CD4-positive, alpha-beta T cell treated with Interleukin-15 for 4 hours (primary cell): ENCODE measurements around the gene DCAF16.
"Not testable (repeated sequence)": the region's sequence is repeated elsewhere in the genome, so short reads cannot be mapped to it uniquely, and the experiment has no call there.

ENCODE experiments used
- DNase-seq: peaks from one replicate; pipeline ENCODE4 v3.0.0-alpha.2; 2020; ENCODE audit warnings: low spot score

DCAF16 gene

GRCh38 chr4:17810260-17811077, at the start of gene DCAF16, which contains the start of gene NCAPG:
TSS of gene DCAF16 (minus strand) at chr4:17810757. CDS start at chr4:17804141, 6,616 bp downstream.
TSS of gene NCAPG (plus strand) at chr4:17810979. CDS start at chr4:17811078, 99 bp downstream.
- DNase-seq = peak; percentile 99

DNA sequence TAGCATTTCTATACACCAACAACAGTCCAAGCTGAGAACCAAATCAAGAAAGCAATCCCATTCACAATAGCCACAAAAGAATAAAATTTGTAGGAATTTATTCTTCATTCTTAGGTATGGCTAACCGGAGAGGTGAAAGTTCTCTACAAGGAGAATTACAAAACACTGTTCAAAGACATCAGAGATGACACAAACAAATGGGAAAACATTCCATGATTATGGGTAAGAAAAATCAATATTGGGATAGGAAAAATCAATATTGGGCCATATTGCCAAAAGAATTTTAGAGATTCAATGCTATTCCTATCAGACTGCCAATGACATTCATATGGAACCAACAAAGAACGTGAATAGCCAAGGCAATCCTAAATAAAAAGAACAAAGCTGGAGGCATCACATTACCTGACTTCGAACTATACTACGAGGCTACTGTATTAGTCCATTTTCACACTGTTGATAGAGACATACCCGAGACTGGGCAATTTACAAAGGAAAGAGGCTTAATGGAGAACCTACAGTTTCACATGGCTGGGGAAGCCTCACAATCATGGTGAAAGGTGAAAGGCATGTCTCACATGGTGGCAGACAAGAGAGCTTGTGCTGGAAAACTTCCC, 49.3 kb upstream of the DCAF16 start:
- no peak for DNase-seq

DNA sequence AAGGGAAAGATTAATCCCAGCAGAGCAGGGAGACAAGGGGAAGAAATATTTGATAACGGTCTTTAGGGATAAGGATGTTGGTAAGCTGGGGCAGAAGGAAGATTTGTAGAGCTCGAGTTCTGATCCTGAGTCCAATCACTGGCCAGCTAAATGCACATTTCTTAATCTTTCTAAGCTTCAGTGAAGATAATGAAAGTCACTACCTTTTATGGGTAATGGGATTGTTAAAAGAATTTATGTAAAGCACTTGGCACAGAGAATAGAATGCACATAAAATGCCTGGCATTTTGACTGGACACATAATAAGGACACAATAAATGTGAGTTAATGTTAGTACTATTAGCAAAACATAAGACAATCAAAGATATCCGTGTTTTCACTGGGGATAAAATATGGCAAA, 43.5 kb upstream of the DCAF16 start:
- no peak for DNase-seq

DNA sequence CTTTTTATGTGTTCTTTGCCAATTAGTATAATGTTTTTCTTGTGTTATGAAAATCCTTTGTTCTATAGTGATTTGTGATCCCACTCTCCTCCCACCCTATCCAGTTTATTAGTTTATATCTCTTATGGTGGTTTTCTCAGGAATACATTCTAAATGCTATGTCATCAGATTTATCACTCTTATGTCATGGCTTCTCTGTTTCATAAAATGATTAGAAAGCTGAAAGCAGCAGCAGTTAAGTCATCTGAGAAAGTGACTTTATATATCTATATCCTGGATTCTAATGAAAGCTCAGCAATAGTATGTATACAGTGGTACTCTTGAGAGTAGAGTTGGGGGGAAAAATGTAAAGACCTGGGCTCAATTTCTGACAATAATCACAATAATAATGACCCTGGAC, 41.4 kb upstream of the DCAF16 start:
- DNase-seq = no peak

- not testable (repeated sequence) for DNase-seq
Observed at GRCh38 chr4:17850295-17850694, 39.7 kb upstream of the DCAF16 start.

GRCh38 chr4:17846266-17846665, 35.7 kb upstream of the DCAF16 start:
- DNase-seq = no peak

- no peak for DNase-seq
Observed at GRCh38 chr4:17823871-17824669, 13.5 kb upstream of the DCAF16 start.

DNA sequence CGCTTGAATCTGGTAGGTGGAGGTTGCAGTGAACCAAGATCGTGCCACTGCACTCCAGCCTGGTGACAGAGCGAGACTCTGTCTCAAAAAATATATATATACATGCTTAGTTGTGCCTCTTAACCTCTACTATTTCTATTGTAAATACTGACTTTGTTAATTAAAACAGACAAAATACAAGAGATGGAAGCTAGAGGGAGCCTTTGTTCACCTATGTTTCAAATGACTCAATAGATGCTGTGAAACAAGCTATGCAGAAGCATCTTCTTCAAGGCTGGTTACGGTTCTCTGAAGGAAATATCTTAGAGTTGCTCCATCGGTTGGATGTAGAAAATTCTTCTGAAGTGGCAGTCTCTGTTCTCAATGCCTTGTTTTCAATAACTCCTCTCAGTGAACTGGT, 6.5 kb upstream of the DCAF16 start:
- peak; percentile 58 for DNase-seq

GRCh38 chr4:17816142-17816541, 5.6 kb upstream of the DCAF16 start:
- DNase-seq = no peak

- DNase-seq = no peak
Observed at GRCh38 chr4:17814140-17814539, 3.6 kb upstream of the DCAF16 start.

GRCh38 chr4:17812801-17813200, 2.2 kb upstream of the DCAF16 start:
- no peak for DNase-seq

DNA sequence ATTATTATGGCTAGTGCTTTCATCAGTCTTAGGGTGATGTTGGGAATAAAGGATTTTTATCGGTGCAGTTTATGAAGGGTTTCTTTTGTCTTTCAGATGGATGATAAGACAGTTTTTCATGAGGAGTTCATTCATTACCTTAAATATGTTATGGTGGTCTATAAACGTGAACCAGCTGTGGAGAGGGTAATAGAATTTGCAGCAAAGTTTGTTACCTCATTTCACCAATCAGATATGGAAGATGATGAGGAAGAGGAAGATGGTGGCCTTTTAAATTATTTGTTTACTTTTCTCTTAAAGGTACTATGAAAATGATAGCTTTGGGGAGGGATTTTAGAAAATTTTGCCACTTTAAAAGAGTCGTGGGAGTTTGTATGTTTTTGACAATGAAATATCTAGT, 1.6 kb upstream of the DCAF16 start:
- no peak for DNase-seq

- DNase-seq = no peak
Observed at GRCh38 chr4:17811078-17811603, 584 bp upstream of the DCAF16 start.

DNA sequence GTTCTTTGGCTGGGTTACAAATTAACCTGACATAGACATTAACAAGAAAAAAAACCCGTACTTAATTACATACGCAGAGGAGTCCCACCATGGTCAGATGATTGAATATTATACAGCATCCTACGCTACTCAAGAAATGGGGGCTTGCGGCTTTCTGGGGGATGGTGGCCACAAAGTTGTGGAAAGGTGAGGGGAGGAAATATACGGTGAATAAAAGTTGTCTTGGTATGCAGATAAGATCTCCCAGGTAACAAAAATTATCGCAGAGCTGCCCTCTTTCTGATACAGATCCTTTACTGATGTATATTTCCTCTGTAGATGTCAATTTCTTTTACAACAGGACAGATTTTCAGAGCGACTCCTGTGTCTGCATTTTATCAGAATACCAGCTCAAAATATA, 890 bp downstream of the DCAF16 start:
- DNase-seq = no peak

DNA sequence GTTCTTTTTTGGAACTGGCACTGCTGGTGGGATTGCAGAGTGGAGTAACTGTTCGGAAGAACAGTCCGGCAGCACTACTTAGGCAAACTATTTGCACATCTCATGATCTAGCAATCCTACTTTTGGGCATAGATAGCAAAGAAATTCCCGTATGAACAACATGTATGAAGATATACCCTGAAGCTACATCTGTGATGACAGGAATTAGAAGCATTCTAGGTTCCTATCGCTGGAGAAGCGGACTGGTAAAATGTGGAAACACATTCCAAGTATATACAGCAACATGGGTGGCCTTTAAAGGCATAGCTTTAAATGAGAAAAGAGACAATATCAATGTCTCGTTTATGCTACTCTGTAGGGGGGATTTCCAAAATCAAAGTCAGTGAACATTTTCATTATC, 3.1 kb downstream of the DCAF16 start:
- DNase-seq = no peak

GRCh38 chr4:17805580-17806155, 4.9 kb downstream of the DCAF16 start:
- no peak for DNase-seq

DNA sequence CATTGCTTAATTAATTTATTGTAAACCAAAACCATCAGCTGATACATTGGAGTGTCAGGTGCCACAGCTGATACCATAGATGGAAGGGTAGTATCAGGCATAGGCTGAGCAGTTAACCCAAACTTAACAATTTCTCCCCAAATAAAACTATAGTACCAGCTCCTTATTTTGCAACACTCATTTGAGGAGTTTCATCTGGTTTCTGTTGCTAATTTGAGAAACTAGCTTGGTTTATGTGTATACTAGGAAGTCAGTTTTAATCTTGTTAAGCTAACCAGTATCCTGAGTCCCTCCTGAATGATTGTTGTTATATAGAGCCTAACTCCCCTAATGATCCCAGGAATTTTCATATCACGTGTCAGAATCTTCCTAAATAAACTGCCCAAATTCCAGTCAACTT, 12.7 kb downstream of the DCAF16 start:
- DNase-seq = no peak

DNA sequence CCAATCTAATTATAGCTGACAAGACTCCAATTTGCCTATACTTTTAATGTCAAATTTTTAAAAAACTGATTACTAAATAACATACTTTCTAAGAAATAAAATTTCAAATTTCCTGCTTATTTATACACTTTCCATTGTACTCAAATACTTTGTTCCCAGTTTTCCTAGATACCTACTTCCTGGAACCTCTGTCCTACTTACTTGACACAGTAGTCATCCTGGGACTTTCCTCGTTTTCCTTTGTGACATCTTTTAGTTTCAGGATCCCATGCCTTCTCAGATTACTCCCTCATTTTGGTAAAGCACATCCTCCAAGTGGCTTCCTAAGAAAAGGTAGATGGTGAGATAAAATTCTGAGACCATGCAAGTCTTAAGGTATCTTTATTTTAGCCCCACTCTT, 15.8 kb downstream of the DCAF16 start:
- no peak for DNase-seq

DNA sequence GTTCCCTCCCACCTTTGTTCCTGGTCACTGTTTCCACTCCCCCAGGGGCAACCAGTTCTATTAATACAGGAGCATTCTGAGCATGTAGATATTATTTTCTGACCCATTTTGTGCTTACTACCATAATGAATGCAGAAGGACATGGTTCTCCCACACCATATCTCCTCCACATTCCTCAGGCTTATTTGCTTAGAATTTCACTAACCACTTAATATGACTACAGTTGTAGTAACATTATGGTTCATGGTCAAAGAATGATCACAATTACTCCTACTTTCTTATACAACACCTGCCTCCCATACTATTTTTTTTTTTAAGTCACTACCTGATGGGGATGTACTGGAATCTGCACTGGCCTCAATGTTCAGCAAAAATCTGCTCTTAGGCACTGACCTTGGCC, 21.6 kb downstream of the DCAF16 start:
- DNase-seq = no peak

DNA sequence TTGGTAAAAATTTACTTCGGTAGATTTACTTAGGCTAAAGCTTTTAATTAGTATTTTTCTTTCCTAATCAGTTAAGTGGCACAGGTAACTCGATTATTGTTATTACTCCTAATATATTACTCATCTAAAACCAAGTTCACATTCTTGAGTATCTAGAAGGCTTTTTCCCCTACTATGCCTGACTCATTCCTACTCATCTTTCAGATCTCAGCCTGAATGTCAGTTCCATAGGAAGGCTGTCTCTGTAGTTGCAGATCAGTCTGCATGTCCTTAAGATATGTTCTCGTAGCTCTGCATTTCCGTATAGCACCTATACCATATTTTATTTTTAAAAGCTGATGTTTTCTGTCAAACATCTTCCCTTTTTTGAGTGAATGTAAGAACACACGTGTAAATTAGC, 23.2 kb downstream of the DCAF16 start:
- no peak for DNase-seq

DNA sequence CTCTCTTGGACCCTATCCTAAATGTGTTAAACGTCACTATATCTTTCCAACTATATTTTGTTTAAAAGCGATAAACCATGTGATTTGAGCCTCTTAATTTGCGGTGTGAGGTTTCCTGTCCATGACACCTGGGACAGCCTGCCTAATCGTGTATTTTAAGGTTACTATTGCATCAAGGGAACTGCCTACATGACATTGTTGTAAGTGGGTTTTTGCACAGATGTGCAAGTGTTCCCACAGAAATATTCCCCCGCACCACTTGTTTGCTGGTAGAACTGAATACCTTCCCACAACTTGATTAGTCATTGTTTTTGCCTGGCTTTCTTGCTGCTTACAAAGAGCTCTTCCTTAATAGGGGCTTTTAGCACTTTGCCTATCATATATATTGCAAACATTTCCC, 24.0 kb downstream of the DCAF16 start:
- no peak for DNase-seq

GRCh38 chr4:17785858-17786257, 24.7 kb downstream of the DCAF16 start:
- DNase-seq = no peak
